ENCODE measurements around the gene AADACL4.

The AADACL4 gene

DNA sequence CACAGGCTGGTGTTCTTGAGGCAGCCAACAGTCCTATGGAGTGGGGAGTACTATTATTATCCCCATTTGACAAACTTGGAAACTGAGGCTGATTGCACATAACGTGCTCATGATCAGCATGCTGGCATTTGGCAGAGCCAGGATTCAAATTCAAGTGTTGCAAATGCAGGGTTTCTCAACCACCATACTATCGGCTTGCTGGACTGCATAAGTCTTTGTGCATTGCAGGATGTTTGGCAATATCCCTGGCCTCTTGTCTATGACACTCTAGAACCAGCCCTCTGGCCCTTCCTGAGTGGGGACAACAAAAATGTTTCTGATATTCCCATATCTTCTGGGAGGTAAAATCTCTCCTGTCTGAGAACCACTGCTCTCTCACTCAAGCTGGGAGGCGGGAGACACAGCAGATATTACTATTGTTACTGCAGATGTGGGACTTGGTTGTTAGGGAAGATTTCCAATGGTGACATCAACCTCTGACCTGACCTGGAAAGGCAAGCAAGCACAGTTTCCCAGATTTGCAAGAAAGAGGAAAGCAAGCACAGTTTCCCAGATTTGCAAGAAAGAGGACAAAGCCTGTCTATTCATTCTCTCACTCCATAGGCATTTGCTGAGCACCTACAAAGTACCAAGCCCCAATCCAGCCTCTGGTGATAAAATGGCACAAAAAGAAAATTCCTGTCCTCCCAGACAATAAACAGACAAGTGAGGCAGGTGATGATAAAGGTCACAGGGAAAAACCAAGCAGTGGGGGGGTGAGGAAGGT lies 71.0 kb downstream of the AADACL4 start:
- no peak for DNase-seq

DNA sequence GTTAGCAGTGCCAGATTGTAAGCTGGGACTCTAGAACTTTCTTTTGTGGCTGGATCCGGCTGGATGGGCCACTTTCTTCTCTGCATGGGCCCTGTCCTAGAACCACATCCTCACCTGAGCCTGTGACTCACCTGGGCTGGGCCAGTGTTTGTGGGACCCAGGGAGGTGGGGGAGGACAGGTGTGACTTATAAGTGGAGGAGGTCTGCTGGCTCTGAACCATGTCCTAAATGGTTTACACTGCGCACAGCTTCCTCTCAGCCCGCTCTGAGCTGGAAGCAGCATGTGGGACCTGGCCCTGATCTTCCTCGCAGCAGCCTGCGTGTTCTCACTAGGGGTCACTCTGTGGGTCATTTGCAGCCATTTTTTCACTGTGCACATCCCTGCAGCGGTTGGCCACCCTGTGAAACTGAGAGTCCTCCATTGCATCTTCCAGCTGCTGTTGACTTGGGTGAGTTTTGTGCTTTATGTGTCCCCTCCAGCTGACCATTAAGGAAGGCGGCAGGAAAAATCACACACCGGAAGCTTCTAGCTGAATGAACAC lies 72.1 kb downstream of the AADACL4 start, which contains the start of gene AADACL3:
AADACL3 (plus strand) TSS at position 215 of the 542 bp plus-strand sequence; CDS start at position 282, 67 bp downstream.
- no peak for DNase-seq

Data from midbrain (tissue), 1 donor.